Measurements from ENCODE around the gene SLC35G3. TPM values are rescaled to one million over a fixed set of nuclear protein-coding genes. Genes with fewer than 3 reads are reported as not detected.

The SLC35G3 gene
- total and polyA plus RNA-seq, 4 donors, result not detected

Other genes with a start within 250 kb of the SLC35G3 start
- 1 to 10 TPM in 1 of 2 donors, under 1 TPM in 1; 0.84 to 1.9 TPM for gene CCT6B, start 232.9 kb downstream of the SLC35G3 start, total RNA-seq
- gene CCT6B, start 232.9 kb downstream of the SLC35G3 start, polyA plus RNA-seq, result 1 to 10 TPM in 1 of 2 donors, under 1 TPM in 1; 0.82 to 2.2 TPM
- 1 to 10 TPM; 4.9 to 6.9 TPM for gene ZNF830, start 232.9 kb downstream of the SLC35G3 start, total RNA-seq
- gene ZNF830, start 232.9 kb downstream of the SLC35G3 start, polyA plus RNA-seq, result 1 to 10 TPM; 3.6 to 4.3 TPM
- 10 to 100 TPM in 1 of 2 donors, 1 to 10 TPM in 1; 9.3 to 21.2 TPM for gene LIG3, start 213.9 kb downstream of the SLC35G3 start, total RNA-seq
- 1 to 10 TPM; 3.1 to 5.9 TPM for gene LIG3, start 213.9 kb downstream of the SLC35G3 start, polyA plus RNA-seq
- gene RFFL, start 130.7 kb downstream of the SLC35G3 start, total RNA-seq, result 10 to 100 TPM; 24.0 to 28.0 TPM
- gene RFFL, start 130.7 kb downstream of the SLC35G3 start, polyA plus RNA-seq, result 10 to 100 TPM; 15.9 to 20.0 TPM
- 1 to 10 TPM; 3.8 to 6.1 TPM for gene RAD51D, start 74.5 kb downstream of the SLC35G3 start, total RNA-seq
- 1 to 10 TPM; 3.4 to 3.6 TPM for gene RAD51D, start 74.5 kb downstream of the SLC35G3 start, polyA plus RNA-seq
- gene FNDC8, start 72.8 kb downstream of the SLC35G3 start, total RNA-seq, result not detected
- not detected for gene FNDC8, start 72.8 kb downstream of the SLC35G3 start, polyA plus RNA-seq
- gene NLE1, start 52.1 kb downstream of the SLC35G3 start, total RNA-seq, result 1 to 10 TPM; 5.6 to 7.7 TPM
- gene NLE1, start 52.1 kb downstream of the SLC35G3 start, polyA plus RNA-seq, result 1 to 10 TPM; 2.1 to 6.1 TPM
- gene UNC45B, start 46.6 kb downstream of the SLC35G3 start, total RNA-seq, result under 1 TPM in 1 of 2 donors, not detected in 1; 0.09 TPM
- under 1 TPM in 1 of 2 donors, not detected in 1; 0.02 TPM for gene UNC45B, start 46.6 kb downstream of the SLC35G3 start, polyA plus RNA-seq
- 1 to 10 TPM; 4.2 to 7.8 TPM for gene SLFN5, start 48.7 kb upstream of the SLC35G3 start, total RNA-seq
- gene SLFN5, start 48.7 kb upstream of the SLC35G3 start, polyA plus RNA-seq, result 1 to 10 TPM; 1.9 to 2.6 TPM
- 10 to 100 TPM; 10.1 to 18.7 TPM for gene SLFN11, start 179.2 kb upstream of the SLC35G3 start, total RNA-seq
- gene SLFN11, start 179.2 kb upstream of the SLC35G3 start, polyA plus RNA-seq, result 1 to 10 TPM; 1.6 to 2.3 TPM
- gene SLFN12, start 238.1 kb upstream of the SLC35G3 start, total RNA-seq, result 1 to 10 TPM; 3.5 to 5.0 TPM
- under 1 TPM; 0.91 to 0.93 TPM for gene SLFN12, start 238.1 kb upstream of the SLC35G3 start, polyA plus RNA-seq